ENCODE data around the gene S100A2. TPM values are rescaled to one million over a fixed set of nuclear protein-coding genes. Genes with fewer than 3 reads are reported as not detected.

The S100A2 gene
- total and polyA plus RNA-seq, 2 of the 8 experiments (the other 6 are each of a cell fraction or from before 2014, with no cell fraction given) = 0.86 TPM; not detected in 1

DNA sequence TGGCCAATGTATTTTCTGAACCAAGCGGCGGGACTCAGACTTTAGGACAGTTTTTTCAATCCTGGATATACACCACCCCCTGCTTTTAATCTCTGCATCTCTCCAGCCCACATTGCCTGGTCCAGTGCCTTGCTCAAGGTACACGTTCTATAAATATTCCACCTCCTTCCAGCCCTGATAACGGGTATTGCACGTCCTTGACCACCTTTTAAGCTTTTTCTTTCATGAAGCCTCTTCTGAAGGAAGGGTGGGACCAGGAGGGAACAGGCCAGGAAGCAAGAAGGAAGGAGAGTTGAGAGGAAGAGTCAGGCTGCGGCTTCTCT lies 43.9 kb upstream of the S100A2 start (continued):
- TF ChIP-seq, protein P1, sequence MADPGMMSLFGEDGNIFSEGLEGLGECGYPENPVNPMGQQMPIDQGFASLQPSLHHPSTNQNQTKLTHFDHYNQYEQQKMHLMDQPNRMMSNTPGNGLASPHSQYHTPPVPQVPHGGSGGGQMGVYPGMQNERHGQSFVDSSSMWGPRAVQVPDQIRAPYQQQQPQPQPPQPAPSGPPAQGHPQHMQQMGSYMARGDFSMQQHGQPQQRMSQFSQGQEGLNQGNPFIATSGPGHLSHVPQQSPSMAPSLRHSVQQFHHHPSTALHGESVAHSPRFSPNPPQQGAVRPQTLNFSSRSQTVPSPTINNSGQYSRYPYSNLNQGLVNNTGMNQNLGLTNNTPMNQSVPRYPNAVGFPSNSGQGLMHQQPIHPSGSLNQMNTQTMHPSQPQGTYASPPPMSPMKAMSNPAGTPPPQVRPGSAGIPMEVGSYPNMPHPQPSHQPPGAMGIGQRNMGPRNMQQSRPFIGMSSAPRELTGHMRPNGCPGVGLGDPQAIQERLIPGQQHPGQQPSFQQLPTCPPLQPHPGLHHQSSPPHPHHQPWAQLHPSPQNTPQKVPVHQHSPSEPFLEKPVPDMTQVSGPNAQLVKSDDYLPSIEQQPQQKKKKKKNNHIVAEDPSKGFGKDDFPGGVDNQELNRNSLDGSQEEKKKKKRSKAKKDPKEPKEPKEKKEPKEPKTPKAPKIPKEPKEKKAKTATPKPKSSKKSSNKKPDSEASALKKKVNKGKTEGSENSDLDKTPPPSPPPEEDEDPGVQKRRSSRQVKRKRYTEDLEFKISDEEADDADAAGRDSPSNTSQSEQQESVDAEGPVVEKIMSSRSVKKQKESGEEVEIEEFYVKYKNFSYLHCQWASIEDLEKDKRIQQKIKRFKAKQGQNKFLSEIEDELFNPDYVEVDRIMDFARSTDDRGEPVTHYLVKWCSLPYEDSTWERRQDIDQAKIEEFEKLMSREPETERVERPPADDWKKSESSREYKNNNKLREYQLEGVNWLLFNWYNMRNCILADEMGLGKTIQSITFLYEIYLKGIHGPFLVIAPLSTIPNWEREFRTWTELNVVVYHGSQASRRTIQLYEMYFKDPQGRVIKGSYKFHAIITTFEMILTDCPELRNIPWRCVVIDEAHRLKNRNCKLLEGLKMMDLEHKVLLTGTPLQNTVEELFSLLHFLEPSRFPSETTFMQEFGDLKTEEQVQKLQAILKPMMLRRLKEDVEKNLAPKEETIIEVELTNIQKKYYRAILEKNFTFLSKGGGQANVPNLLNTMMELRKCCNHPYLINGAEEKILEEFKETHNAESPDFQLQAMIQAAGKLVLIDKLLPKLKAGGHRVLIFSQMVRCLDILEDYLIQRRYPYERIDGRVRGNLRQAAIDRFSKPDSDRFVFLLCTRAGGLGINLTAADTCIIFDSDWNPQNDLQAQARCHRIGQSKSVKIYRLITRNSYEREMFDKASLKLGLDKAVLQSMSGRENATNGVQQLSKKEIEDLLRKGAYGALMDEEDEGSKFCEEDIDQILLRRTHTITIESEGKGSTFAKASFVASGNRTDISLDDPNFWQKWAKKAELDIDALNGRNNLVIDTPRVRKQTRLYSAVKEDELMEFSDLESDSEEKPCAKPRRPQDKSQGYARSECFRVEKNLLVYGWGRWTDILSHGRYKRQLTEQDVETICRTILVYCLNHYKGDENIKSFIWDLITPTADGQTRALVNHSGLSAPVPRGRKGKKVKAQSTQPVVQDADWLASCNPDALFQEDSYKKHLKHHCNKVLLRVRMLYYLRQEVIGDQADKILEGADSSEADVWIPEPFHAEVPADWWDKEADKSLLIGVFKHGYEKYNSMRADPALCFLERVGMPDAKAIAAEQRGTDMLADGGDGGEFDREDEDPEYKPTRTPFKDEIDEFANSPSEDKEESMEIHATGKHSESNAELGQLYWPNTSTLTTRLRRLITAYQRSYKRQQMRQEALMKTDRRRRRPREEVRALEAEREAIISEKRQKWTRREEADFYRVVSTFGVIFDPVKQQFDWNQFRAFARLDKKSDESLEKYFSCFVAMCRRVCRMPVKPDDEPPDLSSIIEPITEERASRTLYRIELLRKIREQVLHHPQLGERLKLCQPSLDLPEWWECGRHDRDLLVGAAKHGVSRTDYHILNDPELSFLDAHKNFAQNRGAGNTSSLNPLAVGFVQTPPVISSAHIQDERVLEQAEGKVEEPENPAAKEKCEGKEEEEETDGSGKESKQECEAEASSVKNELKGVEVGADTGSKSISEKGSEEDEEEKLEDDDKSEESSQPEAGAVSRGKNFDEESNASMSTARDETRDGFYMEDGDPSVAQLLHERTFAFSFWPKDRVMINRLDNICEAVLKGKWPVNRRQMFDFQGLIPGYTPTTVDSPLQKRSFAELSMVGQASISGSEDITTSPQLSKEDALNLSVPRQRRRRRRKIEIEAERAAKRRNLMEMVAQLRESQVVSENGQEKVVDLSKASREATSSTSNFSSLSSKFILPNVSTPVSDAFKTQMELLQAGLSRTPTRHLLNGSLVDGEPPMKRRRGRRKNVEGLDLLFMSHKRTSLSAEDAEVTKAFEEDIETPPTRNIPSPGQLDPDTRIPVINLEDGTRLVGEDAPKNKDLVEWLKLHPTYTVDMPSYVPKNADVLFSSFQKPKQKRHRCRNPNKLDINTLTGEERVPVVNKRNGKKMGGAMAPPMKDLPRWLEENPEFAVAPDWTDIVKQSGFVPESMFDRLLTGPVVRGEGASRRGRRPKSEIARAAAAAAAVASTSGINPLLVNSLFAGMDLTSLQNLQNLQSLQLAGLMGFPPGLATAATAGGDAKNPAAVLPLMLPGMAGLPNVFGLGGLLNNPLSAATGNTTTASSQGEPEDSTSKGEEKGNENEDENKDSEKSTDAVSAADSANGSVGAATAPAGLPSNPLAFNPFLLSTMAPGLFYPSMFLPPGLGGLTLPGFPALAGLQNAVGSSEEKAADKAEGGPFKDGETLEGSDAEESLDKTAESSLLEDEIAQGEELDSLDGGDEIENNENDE (IDR thresholded peaks at IDR 0.05; ENCODE audit: insufficient replicate concordance, low read length) = no peak
- no peak for TF ChIP-seq BACH1 (IDR thresholded peaks at IDR 0.05; ENCODE audit: low read length)
- no peak for TF ChIP-seq TBP (IDR thresholded peaks at IDR 0.05; ENCODE audit: low read depth, low read length)
- no peak for TF ChIP-seq SP2 (IDR thresholded peaks at IDR 0.05; ENCODE audit: low read length)
- no peak for TF ChIP-seq BRCA1 (IDR thresholded peaks at IDR 0.05; ENCODE audit: low read depth, low read length)
- TF ChIP-seq, protein P2, sequence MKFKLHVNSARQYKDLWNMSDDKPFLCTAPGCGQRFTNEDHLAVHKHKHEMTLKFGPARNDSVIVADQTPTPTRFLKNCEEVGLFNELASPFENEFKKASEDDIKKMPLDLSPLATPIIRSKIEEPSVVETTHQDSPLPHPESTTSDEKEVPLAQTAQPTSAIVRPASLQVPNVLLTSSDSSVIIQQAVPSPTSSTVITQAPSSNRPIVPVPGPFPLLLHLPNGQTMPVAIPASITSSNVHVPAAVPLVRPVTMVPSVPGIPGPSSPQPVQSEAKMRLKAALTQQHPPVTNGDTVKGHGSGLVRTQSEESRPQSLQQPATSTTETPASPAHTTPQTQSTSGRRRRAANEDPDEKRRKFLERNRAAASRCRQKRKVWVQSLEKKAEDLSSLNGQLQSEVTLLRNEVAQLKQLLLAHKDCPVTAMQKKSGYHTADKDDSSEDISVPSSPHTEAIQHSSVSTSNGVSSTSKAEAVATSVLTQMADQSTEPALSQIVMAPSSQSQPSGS (IDR thresholded peaks at IDR 0.05; ENCODE audit: low read length) = no peak
- no peak for TF ChIP-seq SRF (IDR thresholded peaks at IDR 0.05; ENCODE audit: low read depth, low read length)
- no peak for TF ChIP-seq KDM1A (IDR thresholded peaks at IDR 0.05; ENCODE audit: borderline replicate concordance, low read length)
